Measurements from ENCODE around the gene AGXT.

GRCh38 chr2:240884745-240885144, 16.1 kb downstream of the AGXT start:
- TF ChIP-seq CTCF (IDR thresholded peaks at IDR 0.05 in 2 of 3, conservative IDR thresholded peaks at IDR 0.05 in 1 of 3; ENCODE audit: borderline replicate concordance in 1 of 3, insufficient read depth in 1 of 3, low read depth in 2 of 3, low read length in 2 of 3) (no peak), ATF3 (IDR thresholded peaks at IDR 0.05) (no peak), EZH2 (IDR thresholded peaks at IDR 0.05) (no peak)
